HG03280 (cell line): Measurements from ENCODE around the gene ZNF184.
"Not testable (repeated sequence)": the region's sequence is repeated elsewhere in the genome, so short reads cannot be mapped to it uniquely, and the experiment has no call there.

Experiments used
- ATAC-seq: cut with Tn5 transposase; IDR thresholded peaks from one replicate; pipeline ENCODE4 v1.9.1; 2021; ENCODE audit warnings: mild to moderate bottlenecking, moderate library complexity; ENCODE audit not compliant: unreplicated experiment

Gene ZNF184

GRCh38 chr6:27426045-27426620 is 46.8 kb downstream of the ZNF184 start:
- no peak for ATAC-seq

GRCh38 chr6:27424851-27425250 is 48.1 kb downstream of the ZNF184 start:
- not testable (repeated sequence) for ATAC-seq

- ATAC-seq, result no peak
Measured at GRCh38 chr6:27422651-27423332, 50.1 kb downstream of the ZNF184 start.

- no peak for ATAC-seq
Measured at GRCh38 chr6:27419363-27419762, 53.5 kb downstream of the ZNF184 start.

- ATAC-seq, result no peak
Measured at GRCh38 chr6:27415898-27416297, 57.0 kb downstream of the ZNF184 start.

GRCh38 chr6:27414996-27415395 is 57.9 kb downstream of the ZNF184 start:
- ATAC-seq, result no peak

- ATAC-seq, result no peak
Measured at GRCh38 chr6:27414300-27414699, 58.6 kb downstream of the ZNF184 start.

- no peak for ATAC-seq
Measured at GRCh38 chr6:27407153-27407814, 65.6 kb downstream of the ZNF184 start.

- no peak for ATAC-seq
Measured at GRCh38 chr6:27406085-27406484, 66.8 kb downstream of the ZNF184 start.

- ATAC-seq, result no peak
Measured at GRCh38 chr6:27400877-27401642, 71.8 kb downstream of the ZNF184 start.
